SH-SY5Y (cell line): ENCODE measurements around the gene YIPF3.

Experiments
- GATA2 ChIP-seq: IDR thresholded peaks from 2 replicates; pipeline ENCODE4 v1.6.1; 2011; ENCODE audit warnings: mild to moderate bottlenecking, low read depth, low read length
- GATA3 ChIP-seq: IDR thresholded peaks from 2 replicates; pipeline ENCODE4 v1.6.1; 2011; ENCODE audit warnings: low read depth, mild to moderate bottlenecking, low read length, moderate library complexity

GRCh38 chr6:43522547-43523261 is 6.0 kb upstream of the YIPF3 start:
- TF ChIP-seq GATA2, result no peak
- no peak for TF ChIP-seq GATA3
